HG03575 (cell line): Measurements from ENCODE around the gene COBL.

ENCODE experiments used
- ATAC-seq: cut with Tn5 transposase; IDR thresholded peaks from one replicate; pipeline ENCODE4 v1.9.1; 2021; ENCODE audit not compliant: unreplicated experiment, insufficient number of reproducible peaks, low FRiP score; ENCODE audit errors: extremely low read depth

The COBL gene

DNA sequence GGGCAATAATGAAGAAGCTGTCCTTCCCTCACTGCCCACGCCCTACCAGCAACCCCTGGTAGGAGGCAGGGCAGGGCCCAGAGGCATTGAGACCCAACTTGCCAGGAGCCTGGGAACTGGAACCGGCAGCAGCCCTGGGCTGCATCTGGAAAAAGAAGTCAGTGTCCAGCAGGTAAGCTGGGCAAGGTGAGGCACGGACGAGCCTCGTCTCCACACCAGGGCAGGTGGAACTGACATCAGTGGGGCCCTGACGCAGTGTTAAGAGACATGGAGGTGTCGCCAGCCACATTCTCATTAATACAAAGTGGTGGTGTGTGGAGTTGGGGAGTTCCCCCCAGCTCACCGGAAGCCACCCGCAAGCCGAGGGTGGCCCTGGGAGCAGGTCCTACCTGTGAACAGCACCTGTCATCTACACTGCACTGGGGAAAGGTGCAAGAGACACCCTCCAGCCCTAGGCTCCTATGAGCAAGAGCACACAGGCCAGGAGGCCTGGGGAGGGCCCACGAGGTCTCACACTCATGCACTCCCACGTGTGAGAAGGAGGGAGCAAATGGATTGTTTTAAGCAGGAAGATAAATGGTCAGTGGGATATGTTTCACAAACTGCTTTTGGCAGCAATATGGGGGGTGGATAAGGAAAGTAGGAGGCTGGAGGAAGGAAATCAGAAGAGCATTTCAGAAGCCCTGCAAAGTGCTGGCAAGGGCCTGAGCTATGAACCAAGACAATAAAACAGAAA, 53.6 kb downstream of the COBL start:
- ATAC-seq = no peak

DNA sequence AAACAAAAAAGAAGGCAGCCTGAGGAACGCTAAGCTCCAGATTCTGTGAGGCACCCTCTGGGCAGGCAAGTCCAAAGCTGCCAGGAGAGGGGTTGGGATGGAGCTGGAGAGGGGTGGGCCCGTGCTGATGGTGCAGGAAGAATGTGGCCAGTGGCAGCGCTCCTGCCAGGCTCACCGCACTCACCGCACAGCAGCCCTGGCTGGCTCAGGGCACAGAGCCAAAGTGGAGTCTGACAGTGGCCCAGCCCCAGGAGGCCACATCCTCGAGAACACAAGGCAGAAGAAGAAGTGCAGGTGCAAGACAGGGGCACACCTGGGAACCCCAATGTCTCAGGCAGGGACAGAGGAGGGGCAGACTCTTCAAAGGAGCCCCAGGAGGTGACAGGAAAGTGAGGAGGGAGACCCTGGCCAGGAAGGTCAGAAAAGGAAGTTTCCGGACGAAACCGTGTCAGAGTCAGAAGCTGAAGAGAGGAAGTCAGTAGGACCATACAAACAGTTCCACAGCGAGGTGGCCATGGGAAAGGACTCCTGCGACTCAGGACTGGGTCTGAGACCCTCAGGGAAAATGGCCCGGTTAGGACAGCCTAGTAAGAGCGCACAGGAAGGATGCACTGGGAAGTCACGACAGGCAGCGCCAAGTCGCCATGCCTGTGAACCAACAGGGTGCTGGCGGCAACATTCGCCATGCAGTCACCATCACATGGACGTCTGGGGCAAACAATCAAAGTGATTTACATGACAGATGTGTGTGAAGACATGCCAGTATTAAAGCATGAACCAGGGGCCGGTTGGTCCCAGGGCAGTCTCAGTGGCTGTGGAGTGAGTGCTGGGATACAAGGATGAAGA, 54.4 kb downstream of the COBL start:
- no peak for ATAC-seq

DNA sequence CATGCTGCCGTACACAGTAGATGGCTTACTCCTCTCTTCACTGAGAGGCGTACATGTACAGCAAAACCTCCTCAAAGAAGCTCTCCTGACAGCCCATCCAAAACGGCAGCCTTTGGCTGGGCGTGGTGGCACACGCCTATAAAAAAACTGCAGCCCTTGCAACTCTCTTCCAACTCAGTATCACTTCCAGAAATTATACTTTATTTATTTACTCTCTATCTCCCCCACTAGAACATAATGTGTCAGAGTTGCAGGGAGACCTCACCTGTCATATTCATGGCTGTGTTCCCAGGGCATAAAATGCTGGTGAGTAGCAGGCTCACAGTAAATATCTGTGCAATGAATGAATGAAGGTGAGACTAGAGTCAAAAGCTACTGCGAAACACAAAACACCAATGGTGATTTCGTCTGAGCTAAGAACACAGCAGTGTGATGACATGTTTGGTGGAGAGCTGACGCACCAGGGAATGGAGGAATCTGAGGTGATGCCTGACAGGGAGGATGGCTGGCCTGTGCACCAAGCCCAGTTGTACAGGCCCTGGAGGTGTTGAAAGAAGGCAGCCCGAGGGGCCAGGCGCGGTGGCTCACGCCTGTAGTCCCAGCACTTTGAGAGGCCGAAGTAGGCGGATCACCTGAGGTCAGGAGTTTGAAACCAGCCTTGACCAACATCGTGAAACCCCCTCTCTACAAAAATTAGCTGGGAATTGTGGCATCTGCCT, 55.3 kb downstream of the COBL start:
- ATAC-seq = no peak

GRCh38 chr7:51260516-51260915, 56.1 kb downstream of the COBL start:
- no peak for ATAC-seq

DNA sequence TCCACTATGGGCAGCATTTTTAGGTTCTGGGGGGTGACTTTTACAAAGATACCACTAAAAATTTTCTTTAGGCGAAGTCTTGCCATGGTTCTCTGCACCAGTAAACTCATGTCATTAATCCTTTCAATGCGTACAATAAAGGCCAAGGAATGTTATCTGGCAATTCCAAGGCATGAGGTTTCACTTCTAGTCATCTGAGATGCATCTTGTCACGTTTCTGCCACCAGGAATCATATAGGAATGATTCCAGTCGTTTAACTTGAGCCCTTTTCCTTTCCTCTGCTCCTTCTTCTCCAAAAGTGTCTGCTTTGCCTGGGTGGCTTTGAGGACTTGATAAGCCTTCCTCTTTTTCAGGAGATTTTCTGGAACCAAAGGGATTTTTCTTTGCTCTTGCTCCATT, 56.8 kb downstream of the COBL start:
- ATAC-seq = no peak

DNA sequence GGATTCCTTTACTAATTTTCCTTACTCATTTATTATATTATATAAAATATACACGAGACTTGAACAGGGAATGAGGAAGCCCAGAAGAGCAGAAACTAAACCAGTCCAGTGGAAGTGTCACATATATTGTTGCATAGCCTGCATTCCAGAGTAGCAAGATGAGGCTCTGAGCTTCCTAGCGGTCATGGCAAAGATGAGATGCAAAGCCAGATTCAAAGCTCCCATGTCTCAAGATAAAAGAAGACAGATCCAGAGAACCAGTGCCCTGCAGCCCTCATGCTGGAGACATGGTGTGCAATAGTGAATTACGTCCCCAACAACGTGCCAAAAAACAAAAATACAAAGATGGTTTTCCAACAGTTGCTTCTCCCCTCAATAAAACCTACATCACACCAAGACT, 59.7 kb downstream of the COBL start:
- no peak for ATAC-seq

- ATAC-seq = no peak
These were observed 60.3 kb downstream of the COBL start for GRCh38 chr7:51256209-51256781.

GRCh38 chr7:51255536-51256208, 60.9 kb downstream of the COBL start:
- no peak for ATAC-seq

DNA sequence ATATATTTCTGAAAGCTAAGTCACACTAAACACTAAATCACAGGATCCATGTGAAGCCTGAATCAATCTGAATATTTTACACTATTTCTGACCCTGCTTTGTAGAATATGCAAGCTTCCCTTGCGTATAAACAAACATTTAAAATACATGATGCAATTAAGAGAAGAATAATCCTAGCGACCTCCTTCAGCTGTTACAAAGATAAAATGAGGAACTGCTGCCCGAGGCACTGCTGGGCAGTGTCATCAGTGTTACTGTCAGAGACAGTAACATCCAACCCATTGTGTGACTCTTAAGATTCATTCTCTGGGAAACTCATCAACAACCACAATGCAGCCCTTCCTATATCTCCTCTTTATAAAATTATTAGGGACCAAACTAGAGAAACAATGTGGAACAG, 61.6 kb downstream of the COBL start:
- no peak for ATAC-seq

DNA sequence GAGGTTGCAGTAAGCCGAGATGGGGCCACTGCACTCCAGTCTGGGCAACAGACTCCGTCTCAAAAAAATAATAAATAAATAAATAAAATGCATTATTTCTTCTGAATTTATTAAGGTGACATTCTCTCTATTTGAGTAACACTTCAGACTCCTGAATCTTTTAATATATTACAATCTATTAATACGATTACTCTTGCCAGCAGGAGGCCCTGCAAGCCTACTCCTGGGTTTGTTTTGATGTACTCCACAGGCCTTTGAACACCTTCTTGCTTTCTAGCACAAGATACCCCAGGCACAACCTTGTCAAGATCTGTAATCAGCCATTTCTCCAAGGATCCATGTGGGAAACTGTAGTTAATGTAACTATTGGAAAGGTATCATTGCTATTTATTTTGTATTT, 63.5 kb downstream of the COBL start:
- ATAC-seq = no peak

DNA sequence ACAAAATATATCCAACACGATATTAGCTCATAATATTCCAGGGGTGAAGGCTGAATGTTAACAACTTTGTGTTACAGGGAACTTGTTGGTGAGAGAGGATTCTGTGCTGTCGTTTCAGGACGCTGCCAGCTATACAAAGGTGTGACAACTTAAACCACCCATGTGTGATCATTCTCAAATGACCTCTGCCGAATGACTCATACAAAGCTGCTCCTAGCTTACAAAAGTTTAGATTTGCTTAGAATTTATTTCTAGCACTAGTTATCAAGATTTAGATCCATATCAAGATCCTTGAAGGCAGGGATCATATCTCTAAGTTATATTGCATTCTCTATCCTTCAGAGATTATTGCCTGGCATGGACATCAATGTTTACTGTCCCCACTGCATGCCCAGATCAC, 65.3 kb downstream of the COBL start:
- ATAC-seq = no peak

DNA sequence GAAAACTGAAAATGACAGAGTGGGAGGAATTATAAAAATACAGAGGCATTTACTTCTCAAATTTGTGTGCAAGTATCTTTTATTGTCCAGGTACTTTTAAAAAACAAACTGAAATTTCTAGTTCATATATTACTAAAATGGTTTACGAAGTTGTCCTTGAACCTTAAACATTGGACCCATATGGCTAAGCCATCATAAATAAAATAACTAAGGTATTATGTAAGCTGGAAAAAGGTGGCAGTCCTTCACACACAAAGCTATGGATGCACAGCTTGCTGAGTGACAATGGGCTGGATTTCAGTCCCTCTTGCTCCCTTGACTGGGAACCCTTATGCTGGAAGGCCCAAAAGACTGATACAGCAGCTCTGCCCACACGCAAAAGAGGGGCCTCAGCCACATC, 66.1 kb downstream of the COBL start:
- ATAC-seq = no peak

GRCh38 chr7:51249991-51250390, 66.6 kb downstream of the COBL start:
- ATAC-seq = no peak

DNA sequence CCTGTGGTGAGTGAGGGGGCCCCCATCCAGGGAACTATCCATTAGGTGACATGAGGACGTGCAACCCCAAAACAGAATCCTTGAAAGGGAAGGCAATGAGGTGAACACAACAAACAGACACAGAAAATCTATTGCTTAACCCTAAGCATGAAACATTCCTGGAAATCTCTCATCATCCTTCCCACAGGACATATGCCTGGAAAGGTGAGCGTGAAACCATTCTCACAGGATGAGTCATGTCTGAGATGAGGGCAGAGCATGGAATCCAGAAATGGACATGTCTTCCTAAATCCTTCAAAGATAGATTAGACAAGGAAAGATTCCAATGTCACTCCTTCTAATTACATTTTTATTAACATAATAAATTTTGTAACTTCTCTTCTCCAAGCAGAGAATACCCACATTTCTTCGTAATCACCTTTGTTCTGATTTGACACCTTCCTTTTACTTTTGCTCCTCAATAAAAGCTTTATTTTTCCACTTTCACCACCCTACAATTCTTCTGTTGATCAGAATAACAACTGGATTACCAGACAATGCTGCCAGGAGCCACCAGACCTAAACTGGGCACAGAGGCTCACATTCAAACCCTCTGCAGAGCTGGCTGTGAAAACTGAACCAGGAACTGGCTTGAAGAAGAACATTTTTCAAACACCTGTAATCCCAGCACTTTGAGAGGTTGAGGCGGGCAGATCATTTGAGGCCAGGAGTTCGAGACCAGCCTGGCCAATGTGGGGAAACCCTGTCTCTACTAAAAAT, 67.2 kb downstream of the COBL start:
- ATAC-seq = no peak

DNA sequence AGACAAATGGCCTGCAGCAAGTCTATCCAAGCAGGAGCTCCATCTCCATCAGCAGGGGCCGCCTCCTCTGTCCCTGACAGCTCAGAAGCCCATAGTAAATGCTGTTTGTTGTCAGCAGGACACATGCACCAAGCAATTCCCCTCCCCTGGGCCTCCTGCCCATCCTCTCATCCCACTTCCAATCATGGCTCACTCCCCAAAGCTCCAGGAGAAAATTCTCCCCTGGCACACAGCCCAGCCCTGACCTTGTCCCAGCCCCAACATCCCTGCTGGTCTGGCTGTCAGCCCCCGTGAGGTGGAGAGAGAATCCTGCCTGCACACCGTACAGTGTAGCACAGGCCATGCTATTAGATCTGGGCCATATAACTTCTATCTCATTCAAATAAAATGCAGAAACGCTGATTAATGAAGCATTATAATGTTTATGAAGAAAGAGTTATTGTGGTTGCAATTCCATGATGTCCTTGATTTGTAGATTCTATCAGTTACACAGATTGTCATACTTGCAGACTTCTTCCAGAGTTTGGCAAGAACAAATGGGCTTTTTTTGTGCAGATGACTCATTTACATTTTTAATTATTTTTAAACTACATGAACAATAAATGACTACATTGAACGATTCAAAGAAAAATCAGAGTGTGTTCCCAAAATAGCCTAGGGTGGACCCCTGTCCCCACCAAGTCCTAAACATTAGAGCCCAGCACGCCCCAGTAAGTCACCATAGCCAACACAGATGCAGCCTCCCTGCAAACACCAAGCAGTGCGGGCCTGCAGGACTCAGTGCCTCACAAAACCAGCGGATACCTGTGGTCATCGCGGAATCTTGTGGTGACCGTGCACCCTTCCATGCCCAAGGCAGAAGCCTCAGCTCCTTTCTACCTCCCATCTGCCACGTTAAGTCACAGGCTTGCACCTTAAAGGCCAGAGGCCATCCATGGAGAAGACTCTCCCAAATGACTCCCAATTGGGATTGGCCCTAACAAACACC, 70.1 kb downstream of the COBL start:
- no peak for ATAC-seq

- no peak for ATAC-seq
These were observed 71.7 kb downstream of the COBL start for GRCh38 chr7:51244885-51245284.

- ATAC-seq = no peak
These were observed 72.6 kb downstream of the COBL start for GRCh38 chr7:51244053-51244452.
